ENCODE results near the gene MAP4K5. TPM values are rescaled to one million over a fixed set of nuclear protein-coding genes. Genes with fewer than 3 reads are reported as not detected.

MAP4K5 gene
- total RNA-seq, 1 experiment from 2014 or later = 42.7 TPM

DNA sequence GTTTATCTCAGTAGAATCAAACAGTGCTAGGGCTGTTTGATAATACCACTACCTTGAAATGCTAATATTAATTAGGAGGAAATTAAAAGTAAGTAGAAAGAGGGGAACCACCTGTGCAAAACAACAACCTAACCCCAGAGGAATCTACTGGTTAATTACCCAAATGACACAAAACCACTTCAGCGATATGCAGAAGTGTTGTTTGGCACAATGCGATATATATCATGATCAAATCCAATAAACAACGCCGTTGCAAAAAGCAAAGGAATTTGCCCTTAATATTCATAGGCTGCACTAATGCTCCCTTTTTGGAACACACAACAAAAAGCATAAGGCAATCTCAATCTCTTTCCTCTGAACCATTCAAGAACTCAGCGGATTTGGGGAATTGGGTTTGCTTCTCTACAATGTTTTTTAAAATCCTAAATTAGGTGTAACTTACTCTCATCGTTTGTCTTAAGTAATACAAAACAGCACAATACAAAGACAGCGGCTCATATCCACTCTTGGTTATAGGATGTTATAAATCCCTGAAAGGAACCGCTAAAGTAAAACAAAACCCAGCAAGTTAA is 1.5 kb downstream of the MAP4K5 start:
- no peak overlapping the region for H2AK5ac ChIP-seq (ENCODE audit: insufficient read length, low read length)
- H2BK120ac ChIP-seq (ENCODE audit: low read depth, low read length, poor library complexity, severe bottlenecking) = no peak overlapping the region
- no peak overlapping the region for H4K8ac ChIP-seq (replicated peaks; ENCODE audit: insufficient read length, low read depth, low read length)
- no peak overlapping the region for H3K56ac ChIP-seq (ENCODE audit: insufficient read length, low read depth, low read length)
- Mint-ChIP-seq H3K4me1 (peaks cover 31 to 36% of the 10 kb centered on the region in 2 experiments), H3K27me3 (ENCODE audit: low read depth) (no peaks in the 10 kb centered on the region; the same call in 1 of the 2 replicates), H3K9me3 (no peaks in the 10 kb centered on the region), H3K4me3 (peak overlapping the region; percentile 93), H3K27ac (no peak overlapping the region; a peak in 1 of 7 replicates), H3K36me3 (ENCODE audit: insufficient read depth in 1 of 3, low read depth in 3 of 3) (peaks cover 0 to 4% (median 2%) of the 10 kb centered on the region in 3 experiments; a peak in 3 of 7 replicates)
- peak overlapping the region; percentile 90 for H3K4me2 ChIP-seq (ENCODE audit: insufficient read depth, insufficient read length, low read length)
- no peaks in the 10 kb centered on the region for H3K9me3 ChIP-seq (ENCODE audit: control insufficient read depth, low read depth, low read length)
- no peaks in the 10 kb centered on the region for H3K27me3 ChIP-seq (ENCODE audit: insufficient read depth, low read length)
- no peak overlapping the region for H2BK12ac ChIP-seq (ENCODE audit: insufficient read length, low read depth, low read length)
- no peak overlapping the region for H3K18ac ChIP-seq (ENCODE audit: insufficient read length, low read depth, low read length)
- TF ChIP-seq CTCF (conservative IDR thresholded peaks at IDR 0.05) = no peak
- peaks cover 16% of the 10 kb centered on the region for H3K23me2 ChIP-seq (ENCODE audit: insufficient read length, low read depth, low read length, poor library complexity, severe bottlenecking)
- no peak overlapping the region for H4K5ac ChIP-seq (ENCODE audit: insufficient read length, low read depth, low read length)
- no peak overlapping the region for H3K14ac ChIP-seq (ENCODE audit: insufficient read depth, low read length)
- H4K20me1 ChIP-seq (ENCODE audit: control insufficient read depth, insufficient read depth, insufficient read length) = no peaks in the 10 kb centered on the region
- H2BK15ac ChIP-seq (ENCODE audit: low read depth, low read length) = no peak overlapping the region
- DNase-seq = no peak
- no peak overlapping the region for H2BK5ac ChIP-seq (ENCODE audit: insufficient read length, low read length)
- no peak overlapping the region for H2AFZ ChIP-seq (ENCODE audit: low read length)
- peaks cover 4% of the 10 kb centered on the region for H3K79me1 ChIP-seq (ENCODE audit: insufficient read depth, low read depth, low read length, poor library complexity, severe bottlenecking)
- no peak overlapping the region for H3K27ac ChIP-seq (ENCODE audit: insufficient read length, low read depth, low read length)
- peak overlapping the region; percentile 89 for H3K9ac ChIP-seq (ENCODE audit: extremely low read depth, insufficient read length, low read length)
- no peak overlapping the region for H3K23ac ChIP-seq (ENCODE audit: insufficient read length, low read depth, low read length)
- no peak overlapping the region for H3T11ph ChIP-seq (ENCODE audit: low read length)
- no peak overlapping the region for H2BK20ac ChIP-seq (ENCODE audit: low read depth, low read length, poor library complexity, severe bottlenecking)
- peaks cover 4% of the 10 kb centered on the region; the same call in 1 of the 2 replicates for H3K4me1 ChIP-seq (ENCODE audit: insufficient read depth, low read length)
- H3K4ac ChIP-seq (ENCODE audit: low read depth, low read length) = no peak overlapping the region
- peaks cover 33% of the 10 kb centered on the region; the same call in 1 of the 2 replicates for H3K79me2 ChIP-seq (ENCODE audit: insufficient read depth, low read length)
- H4K91ac ChIP-seq (ENCODE audit: insufficient read length, low read depth, low read length) = no peak overlapping the region
- WGBS (ENCODE audit: extremely low coverage, insufficient read length, low lambda C conversion rate) = no CpG with 5 or more reads among the region's 8 CpGs

Measured in H9 (cell line).